GM19455 (cell line): Measurements from ENCODE around the gene GGA2.
A peak's percentile ranks its signal among the peaks of the same experiment; 100 is the strongest.
"Not testable (repeated sequence)": the region's sequence is repeated elsewhere in the genome, so short reads cannot be mapped to it uniquely, and the experiment has no call there.

ENCODE experiments used
- ATAC-seq: cut with Tn5 transposase; IDR thresholded peaks from one replicate; pipeline ENCODE4 v1.9.1; 2021; ENCODE audit not compliant: unreplicated experiment

GGA2 gene

GRCh38 chr16:23524886-23525285, 14.6 kb upstream of the GGA2 start:
- ATAC-seq, result no peak

- no peak for ATAC-seq
Measured at GRCh38 chr16:23523876-23524385, 13.6 kb upstream of the GGA2 start.

- no peak for ATAC-seq
Measured at GRCh38 chr16:23523321-23523720, 13.0 kb upstream of the GGA2 start.

- no peak for ATAC-seq
Measured at GRCh38 chr16:23521965-23522364, 11.7 kb upstream of the GGA2 start.

- ATAC-seq, result no peak
Measured at GRCh38 chr16:23521037-23521743, 10.9 kb upstream of the GGA2 start.

- no peak for ATAC-seq
Measured at GRCh38 chr16:23520500-23520899, 10.2 kb upstream of the GGA2 start.

- no peak for ATAC-seq
Measured at GRCh38 chr16:23519282-23519681, 9.0 kb upstream of the GGA2 start.

GRCh38 chr16:23518435-23518891, 8.2 kb upstream of the GGA2 start:
- ATAC-seq, result peak; percentile 63

GRCh38 chr16:23516366-23517137, 6.3 kb upstream of the GGA2 start:
- ATAC-seq, result no peak

- ATAC-seq, result no peak
Measured at GRCh38 chr16:23515881-23516280, 5.6 kb upstream of the GGA2 start.

GRCh38 chr16:23514381-23515152, 4.3 kb upstream of the GGA2 start:
- ATAC-seq, result no peak

- no peak for ATAC-seq
Measured at GRCh38 chr16:23512168-23512695, 1.9 kb upstream of the GGA2 start.

GRCh38 chr16:23511731-23512130, 1.4 kb upstream of the GGA2 start:
- ATAC-seq, result no peak

GRCh38 chr16:23510915-23511270, 599 bp upstream of the GGA2 start:
- ATAC-seq, result not testable (repeated sequence)

- peak; percentile 28 for ATAC-seq
Measured at GRCh38 chr16:23509782-23510163, 521 bp downstream of the GGA2 start.

GRCh38 chr16:23509441-23509754, 896 bp downstream of the GGA2 start:
- no peak for ATAC-seq

GRCh38 chr16:23508589-23509440, 1.5 kb downstream of the GGA2 start:
- ATAC-seq, result no peak

GRCh38 chr16:23506606-23506994, 3.7 kb downstream of the GGA2 start:
- no peak for ATAC-seq

- no peak for ATAC-seq
Measured at GRCh38 chr16:23505671-23506605, 4.4 kb downstream of the GGA2 start.
